ENCODE results near the gene PDPN.
"Not testable (repeated sequence)": the region's sequence is repeated elsewhere in the genome, so short reads cannot be mapped to it uniquely, and the experiment has no call there.

Gene PDPN

GRCh38 chr1:13583595-13583965, at the start of gene PDPN:
TSS of gene PDPN (plus strand) at chr1:13583832. CDS start at chr1:13584034, 202 bp downstream.
- DNase-seq: peak in 5 of 14 donors; percentile 8 to 61 (median 44)

- no peak for DNase-seq
These were observed 48.4 kb upstream of the PDPN start for GRCh38 chr1:13535227-13535626.

GRCh38 chr1:13536571-13536970, 47.1 kb upstream of the PDPN start:
- DNase-seq: no peak

GRCh38 chr1:13538832-13539231, 44.8 kb upstream of the PDPN start:
- no peak for DNase-seq

- no peak for DNase-seq
These were observed 43.9 kb upstream of the PDPN start for GRCh38 chr1:13539683-13540082.

- peak in 8 of 14 donors; percentile 6 to 63 (median 36) for DNase-seq
These were observed 42.8 kb upstream of the PDPN start for GRCh38 chr1:13540866-13541265.

- DNase-seq: no peak
These were observed 42.0 kb upstream of the PDPN start for GRCh38 chr1:13541435-13542215.

- DNase-seq: peak in 12 of 14 donors; percentile 14 to 85 (median 46)
These were observed 40.0 kb upstream of the PDPN start for GRCh38 chr1:13543451-13544220.

- no peak for DNase-seq
These were observed 39.4 kb upstream of the PDPN start for GRCh38 chr1:13544221-13544556.

- DNase-seq: no peak
These were observed 36.8 kb upstream of the PDPN start for GRCh38 chr1:13546791-13547190.

GRCh38 chr1:13548281-13548680, 35.4 kb upstream of the PDPN start:
- no peak for DNase-seq

- DNase-seq: peak in 1 of 14 donors; percentile 43
These were observed 34.6 kb upstream of the PDPN start for GRCh38 chr1:13549021-13549420.

GRCh38 chr1:13549521-13549920, 34.1 kb upstream of the PDPN start:
- DNase-seq: peak in 11 of 14 donors; percentile 14 to 57 (median 43)

- no peak for DNase-seq
These were observed 33.0 kb upstream of the PDPN start for GRCh38 chr1:13550663-13551062.

GRCh38 chr1:13554798-13555197, 28.8 kb upstream of the PDPN start:
- DNase-seq: no peak

- no peak for DNase-seq
These were observed 27.3 kb upstream of the PDPN start for GRCh38 chr1:13556224-13556764.

- DNase-seq: no peak
These were observed 23.1 kb upstream of the PDPN start for GRCh38 chr1:13560541-13560940.

GRCh38 chr1:13562981-13563380, 20.7 kb upstream of the PDPN start:
- DNase-seq: not testable (repeated sequence)

- no peak for DNase-seq
These were observed 19.6 kb upstream of the PDPN start for GRCh38 chr1:13564073-13564472.

- not testable (repeated sequence) for DNase-seq
These were observed 13.2 kb upstream of the PDPN start for GRCh38 chr1:13570435-13570834.

- DNase-seq: no peak
These were observed 12.7 kb upstream of the PDPN start for GRCh38 chr1:13570924-13571323.

- DNase-seq: no peak
These were observed 10.0 kb upstream of the PDPN start for GRCh38 chr1:13573586-13573985.

GRCh38 chr1:13576926-13577325, 6.7 kb upstream of the PDPN start:
- DNase-seq: no peak

- no peak for DNase-seq
These were observed 5.8 kb upstream of the PDPN start for GRCh38 chr1:13577846-13578245.

Measured in C1 segment of cervical spinal cord (tissue), 14 donors.